PC-3 (cell line): Measurements from ENCODE around the gene SORL1.

Experiments
- CTCF ChIP-seq: fragments of 300-600 bp; sonication (generic); conservative IDR thresholded peaks from 2 replicates; pipeline ENCODE4 v1.5.1; 2017; ENCODE audit warnings: antibody characterized with exemption, low read depth, mild to moderate bottlenecking, low read length
- EZH2 ChIP-seq: fragments of 300-600 bp; sonication (generic); IDR thresholded peaks from one replicate; pipeline ENCODE4 v1.6.1; 2017; ENCODE audit warnings: antibody characterized with exemption, mild to moderate bottlenecking, low read length; ENCODE audit not compliant: unreplicated experiment

GRCh38 chr11:121474680-121475079, 22.6 kb downstream of the SORL1 start:
- no peak for TF ChIP-seq CTCF
- no peak for TF ChIP-seq EZH2
